AG20443 (cell line): ENCODE results near the gene FAM110D.
A peak's percentile ranks its signal among the peaks of the same experiment; 100 is the strongest.

Experiments
- DNase-seq: peaks from one replicate; pipeline ENCODE4 v3.0.0; 2012; ENCODE audit warnings: low spot score, mixed read lengths

Gene FAM110D

DNA sequence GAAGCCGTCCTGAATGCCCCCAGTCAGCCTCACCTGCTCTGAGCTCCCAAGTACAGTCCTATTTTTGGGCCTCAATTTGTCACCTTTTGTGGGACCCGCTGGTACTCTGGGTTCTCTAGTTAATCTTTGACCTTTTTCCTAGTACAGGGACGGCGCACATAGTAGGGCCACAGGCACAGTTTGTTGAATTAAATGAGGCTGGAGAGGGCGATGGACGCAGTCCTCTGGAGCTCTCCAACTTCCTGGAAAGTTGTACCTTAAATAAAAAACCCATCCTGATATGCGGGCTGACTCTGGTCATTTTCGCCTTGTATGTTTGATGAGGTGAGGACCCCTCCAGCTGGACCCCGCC lies 4.8 kb downstream of the FAM110D start:
- no peak for DNase-seq

DNA sequence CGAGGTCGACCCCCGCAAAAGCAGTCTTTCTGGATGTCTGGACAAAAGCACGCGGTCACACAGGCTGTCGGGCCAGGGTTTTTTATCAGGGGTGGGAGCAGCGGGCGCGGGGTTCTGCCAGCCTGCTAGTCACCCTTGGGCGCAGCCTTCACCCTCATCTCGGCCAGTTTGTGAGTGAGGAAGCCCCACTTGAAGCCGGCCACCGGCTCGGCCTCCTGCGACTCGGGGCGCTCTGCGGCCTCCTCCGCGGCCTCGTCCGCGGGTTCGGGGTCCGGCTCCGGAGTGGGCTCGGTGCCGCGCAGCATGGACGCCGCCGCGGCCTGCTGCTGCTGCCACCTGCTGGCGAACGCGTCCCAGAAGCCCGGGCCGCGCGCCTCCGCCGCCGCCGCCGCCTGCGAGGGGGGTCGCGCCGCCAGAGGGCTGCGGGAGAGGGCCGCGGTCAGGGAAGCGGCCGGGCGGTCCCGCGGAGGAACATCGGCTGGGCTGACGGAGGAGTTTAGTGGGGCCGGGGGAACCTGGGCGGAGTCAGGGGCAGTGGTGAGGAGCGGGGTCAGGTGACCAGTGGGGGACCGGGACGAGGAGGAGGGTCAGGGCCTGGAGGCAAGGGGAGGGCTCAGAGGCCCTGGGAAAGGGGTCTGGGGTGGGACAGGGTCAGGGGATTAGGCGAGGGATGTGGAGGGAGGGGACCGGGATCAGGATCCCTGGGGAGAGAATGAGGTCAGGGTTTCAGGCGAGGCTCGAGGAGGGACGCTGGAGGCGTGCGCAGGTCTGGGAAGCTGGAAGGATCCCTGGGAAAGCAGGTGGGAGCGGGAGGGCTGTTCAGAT lies 5.4 kb downstream of the FAM110D start:
- peak; percentile 86 for DNase-seq

DNA sequence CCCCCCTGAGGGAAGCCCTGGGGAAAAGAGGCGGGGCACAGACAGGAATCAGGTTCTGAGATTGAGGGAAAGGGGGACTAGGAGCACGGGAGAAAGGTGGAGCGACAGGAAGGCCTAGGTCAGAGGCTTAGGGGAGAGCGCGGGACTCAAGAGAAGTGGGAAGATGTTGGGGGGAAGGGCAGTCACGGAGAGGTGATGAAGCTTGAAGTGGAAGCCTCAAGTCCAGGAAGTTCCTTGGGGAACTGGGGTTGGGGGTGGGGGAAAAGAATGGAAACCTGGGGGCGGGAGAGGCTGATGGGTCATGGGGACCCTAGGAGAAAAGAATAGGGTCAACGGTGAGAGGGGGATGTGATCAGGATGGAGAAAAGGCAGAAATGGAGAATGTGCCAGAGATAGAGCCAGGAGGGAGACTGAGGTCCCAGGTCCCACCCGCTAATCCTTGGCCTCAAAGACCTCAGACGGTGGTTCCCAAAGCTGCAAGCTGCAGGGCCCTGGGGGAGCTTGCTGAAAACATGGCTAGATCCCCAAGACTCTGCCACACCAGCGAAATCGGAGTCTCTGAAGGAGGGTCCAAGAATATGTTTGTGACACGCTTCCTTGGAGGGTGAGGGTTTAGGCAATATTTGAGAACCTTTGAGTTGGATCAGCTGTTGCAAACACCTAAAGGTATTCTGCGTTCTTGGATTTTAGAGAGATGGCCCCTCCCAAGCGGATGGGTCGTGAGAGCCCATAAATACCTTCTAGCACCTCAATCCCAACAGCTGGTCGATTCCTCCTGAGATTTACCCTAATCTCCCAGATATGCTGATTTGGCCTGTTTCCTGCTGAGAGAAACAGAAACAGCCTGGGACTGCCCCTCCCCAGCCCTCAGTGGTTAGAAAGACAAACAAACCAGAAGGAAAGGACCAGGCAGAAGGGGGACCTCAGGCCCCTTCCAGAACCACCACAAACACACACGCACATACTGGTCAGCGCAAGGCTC lies 6.3 kb downstream of the FAM110D start:
- DNase-seq: no peak

DNA sequence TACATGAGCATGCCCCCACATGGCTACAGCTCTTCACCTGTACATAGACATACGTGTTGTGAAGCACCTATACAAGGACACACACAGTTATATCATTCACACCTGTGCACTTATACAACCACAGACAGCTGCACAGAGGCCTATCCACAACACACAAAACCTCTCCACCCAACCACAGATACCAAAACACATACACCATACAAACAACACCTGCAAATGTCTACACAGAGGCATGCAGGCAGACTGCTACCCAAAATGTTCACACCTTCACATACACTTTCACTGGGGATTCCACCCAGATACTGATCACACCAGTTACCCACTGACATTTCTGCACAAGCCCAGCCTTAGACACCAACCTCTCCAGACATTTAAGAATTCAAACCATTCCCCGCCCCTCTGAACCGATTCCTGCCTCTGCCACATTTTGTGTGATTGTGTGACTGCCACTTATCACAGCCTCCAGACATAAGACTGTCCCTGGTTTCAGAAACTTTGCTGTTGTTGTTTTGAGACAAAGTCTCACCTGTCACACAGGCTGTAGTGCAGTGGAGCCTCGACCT lies 7.9 kb downstream of the FAM110D start:
- DNase-seq: no peak

DNA sequence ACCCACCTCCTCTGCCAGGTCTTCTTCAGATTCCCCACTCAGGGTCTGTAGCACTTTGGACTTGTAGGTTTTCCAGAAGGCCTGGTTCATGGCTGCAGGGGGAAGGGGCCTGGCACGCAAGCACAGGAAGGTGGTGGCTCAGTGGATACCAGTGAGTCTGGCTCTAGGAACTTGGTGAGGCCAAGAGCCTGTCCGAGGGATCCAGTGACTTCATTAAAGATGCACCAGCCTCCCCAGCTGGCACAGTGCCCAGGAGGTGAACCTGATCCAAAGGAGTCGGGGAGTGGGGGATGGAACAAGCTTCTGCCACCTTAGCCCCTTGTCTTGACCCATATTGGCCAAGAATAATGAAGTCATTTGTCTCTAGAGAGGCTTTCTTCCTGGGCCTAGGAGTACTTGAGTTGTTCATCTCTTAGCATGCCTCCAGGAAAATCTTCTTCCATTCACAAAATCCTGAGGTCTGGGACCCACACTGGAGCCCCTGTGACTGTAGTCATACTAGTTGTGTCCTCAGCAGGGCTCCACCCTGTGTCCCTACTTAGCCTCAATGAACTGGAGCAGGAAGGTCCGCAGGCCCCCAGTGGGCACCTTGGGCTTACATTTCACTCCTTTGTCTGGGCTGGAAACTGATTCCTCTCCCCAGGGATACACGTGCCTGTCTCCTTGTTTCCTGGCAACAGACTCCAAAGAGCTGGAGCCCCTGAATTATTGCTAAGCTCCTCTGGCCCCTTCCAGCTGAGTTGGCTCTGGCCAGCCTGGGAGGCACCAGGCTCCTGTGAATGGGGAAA lies 9.7 kb downstream of the FAM110D start, which contains the start of gene C1orf232:
Gene C1orf232, minus strand, starts transcription at position 554 of the 788 bp plus-strand sequence. Its CDS starts 464 bp downstream, at position 90.
- no peak for DNase-seq

DNA sequence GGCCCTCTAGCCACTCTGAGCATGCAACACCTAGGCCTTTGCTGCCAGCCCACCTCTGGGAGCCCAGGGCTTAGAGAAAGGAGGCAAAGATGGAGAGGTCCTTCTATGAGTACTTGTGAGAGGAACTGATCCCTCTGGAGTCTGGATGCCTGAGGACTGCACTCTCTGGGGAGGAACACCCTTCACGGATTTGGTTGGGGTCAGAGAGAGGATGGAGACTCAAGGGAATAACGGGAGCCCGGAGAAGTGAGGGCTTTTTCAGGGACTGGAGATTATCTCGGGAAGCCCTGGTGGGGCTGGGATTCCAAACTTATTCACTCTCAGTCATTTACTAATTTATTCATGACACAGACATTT lies 10.3 kb downstream of the FAM110D start:
- no peak for DNase-seq

DNA sequence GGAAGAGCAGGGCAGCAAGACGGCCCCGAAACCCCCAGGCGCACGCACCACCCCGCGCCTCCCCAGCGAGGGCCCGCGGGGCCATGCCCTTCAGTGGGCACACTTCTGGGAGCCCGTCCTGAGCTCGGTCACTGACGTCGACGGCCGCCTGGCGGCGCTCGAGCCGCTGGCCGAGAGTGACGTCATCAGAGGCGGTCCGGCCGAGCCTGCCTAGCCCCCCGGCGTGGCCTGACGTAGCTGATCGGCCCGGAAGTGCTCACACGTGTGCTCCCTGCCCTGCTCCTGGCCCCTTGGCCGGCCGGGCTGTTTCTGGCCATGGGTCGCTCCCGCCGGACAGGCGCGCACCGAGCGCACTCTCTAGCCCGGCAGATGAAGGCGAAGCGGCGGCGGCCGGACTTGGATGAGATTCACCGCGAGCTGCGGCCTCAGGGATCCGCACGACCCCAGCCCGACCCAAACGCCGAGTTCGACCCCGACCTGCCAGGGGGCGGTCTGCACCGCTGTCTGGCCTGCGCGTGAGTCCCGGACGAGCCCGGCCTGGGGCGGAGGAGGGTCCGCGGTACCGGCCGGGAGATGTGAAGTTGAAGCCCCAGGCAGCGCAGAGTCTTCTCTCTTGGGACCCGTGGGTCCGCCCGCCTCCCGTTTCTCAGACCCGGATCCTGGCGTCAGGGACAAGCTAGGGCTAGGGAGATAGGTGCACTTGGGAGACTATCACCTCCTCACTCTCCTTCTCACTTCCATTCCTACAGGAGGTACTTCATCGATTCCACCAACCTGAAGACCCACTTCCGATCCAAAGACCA lies 11.0 kb downstream of the FAM110D start, which contains the start of gene ZNF593:
Gene ZNF593, plus strand, starts transcription at position 240 of the 803 bp plus-strand sequence. Its CDS starts 76 bp downstream, at position 316.
- DNase-seq: peak; percentile 100

DNA sequence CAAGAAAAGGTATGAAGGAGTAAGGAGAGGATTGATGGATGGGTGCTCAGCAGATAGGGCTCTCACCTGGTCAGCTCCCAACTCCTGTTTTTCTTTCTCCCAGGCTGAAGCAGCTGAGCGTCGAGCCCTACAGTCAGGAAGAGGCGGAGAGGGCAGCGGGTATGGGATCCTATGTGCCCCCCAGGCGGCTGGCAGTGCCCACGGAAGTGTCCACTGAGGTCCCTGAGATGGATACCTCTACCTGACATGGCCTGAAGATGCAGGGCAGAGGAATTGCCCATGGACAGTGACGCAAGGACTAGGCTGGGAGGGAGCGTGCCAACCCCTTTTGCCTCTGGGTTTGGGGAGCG lies 11.6 kb downstream of the FAM110D start:
- DNase-seq: no peak

DNA sequence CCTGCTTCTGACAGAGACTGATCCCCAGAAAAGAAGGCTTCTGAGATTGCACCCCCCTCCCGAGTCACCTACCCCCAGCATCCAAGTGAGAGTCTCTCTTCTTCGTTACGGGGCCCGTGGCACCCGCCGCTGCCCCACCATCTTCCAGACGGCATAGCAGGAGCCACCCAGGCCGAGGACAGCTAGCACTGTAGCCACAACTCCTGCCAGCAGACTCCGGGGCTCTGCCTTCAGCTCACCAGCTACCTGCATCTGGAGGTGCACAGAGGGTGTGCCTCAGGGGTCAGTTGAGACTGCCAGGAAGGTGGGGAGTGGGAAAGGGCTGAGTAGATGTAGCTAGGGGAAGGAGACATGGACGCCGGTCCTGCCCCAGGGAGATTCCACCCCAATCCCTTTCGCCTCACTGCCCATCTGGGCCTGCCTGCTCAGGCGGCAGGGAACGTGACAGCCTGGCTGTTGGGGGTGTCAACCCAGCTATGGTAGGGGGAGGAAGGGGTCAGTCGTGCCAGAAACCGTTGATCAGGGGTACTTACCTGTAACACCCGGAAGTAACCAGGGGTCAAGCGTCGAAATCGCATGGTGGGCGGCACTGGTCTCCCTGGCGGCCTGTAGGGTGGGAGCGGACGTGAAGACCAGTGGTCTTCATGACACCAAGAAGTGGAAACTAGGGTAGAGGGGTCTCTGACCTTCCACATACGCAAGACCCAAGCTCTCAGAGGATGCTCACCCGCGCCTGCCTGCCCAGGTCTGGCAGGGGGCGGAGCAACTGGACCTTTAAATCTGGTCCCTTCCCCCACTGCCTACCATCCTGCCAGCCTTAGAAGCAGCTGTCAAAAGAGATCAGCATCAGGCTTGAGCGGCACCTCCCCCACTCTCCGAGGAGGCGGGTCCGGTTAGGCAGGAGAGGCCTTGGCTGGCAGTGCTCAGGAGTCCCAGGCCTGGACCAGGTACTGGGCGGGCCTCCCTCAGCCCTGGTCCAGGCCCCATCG lies 12.5 kb downstream of the FAM110D start, which contains the start of gene ZNF593OS:
Gene ZNF593OS, minus strand, starts transcription at position 749 of the 989 bp plus-strand sequence. Its CDS starts 171 bp downstream, at position 578.
- DNase-seq: no peak

DNA sequence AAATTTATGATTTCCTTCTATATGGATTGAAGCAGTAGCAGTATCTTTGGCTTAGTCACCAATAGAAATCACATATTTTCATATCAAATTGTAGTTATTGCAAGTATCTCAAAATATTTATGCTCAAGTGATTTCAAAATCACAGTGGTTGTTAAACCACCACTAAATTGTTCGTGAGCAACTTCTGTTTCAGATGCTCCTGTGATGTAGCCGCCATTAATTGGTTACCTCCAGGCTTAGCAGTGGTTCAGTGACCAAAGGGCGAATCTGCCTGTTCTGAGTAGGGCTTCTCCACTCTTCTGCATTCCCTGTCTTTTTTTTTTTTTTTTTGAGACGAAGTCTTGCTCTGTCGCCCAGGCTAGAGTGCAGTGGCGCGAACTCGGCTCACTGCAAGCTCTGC lies 16.5 kb downstream of the FAM110D start:
- DNase-seq: no peak

DNA sequence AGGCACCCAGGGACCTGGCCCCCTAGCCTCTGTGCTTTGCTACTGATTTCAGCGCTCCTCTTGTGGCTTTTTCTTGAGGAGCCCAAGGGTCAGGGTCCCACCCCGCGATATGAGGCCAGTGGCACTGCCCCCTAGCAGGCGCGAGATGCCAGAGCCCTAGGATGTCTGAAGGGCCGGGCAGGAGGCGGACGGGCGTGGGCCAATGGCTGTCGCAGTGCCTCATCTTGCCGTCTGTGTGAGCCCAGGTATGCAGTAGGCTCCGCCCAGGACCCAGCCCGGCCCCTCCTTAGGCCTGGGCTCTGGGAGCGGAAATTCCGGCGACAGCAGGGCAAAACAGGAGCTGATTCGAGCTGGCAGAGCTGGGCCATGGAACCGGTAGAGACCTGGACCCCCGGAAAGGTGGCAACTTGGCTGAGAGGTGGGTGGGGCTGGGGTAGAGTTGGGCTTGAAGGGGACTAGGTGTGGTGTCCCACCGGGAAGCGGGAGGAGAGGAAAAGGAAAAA lies 18.4 kb downstream of the FAM110D start, which contains the start of gene CNKSR1:
Gene CNKSR1, plus strand, starts transcription at position 310 of the 503 bp plus-strand sequence. Its CDS starts 57 bp downstream, at position 367.
- no peak for DNase-seq

DNA sequence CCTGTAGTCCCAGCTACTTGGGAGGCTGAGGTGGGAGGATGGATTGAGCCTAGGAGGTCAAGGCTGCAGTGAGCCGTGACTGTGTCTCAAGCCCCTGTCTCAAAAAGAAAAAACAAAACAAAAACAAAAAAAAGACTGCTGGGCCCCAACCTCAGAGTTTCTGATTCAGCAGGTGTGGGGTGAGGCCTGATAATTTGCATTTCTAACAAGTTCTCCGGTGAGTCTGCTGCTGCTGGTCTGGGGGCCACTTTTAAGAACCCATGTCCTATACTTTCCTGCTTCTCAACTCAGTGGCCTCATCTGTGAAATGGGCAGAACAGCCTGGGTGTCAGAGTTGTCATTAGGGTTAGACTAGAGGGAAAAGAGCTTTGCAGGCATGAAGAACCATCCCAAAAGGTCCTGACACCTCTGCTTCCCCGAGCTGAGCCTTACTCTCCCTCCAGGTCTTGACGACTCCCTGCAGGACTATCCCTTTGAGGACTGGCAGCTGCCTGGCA lies 21.2 kb downstream of the FAM110D start:
- no peak for DNase-seq

DNA sequence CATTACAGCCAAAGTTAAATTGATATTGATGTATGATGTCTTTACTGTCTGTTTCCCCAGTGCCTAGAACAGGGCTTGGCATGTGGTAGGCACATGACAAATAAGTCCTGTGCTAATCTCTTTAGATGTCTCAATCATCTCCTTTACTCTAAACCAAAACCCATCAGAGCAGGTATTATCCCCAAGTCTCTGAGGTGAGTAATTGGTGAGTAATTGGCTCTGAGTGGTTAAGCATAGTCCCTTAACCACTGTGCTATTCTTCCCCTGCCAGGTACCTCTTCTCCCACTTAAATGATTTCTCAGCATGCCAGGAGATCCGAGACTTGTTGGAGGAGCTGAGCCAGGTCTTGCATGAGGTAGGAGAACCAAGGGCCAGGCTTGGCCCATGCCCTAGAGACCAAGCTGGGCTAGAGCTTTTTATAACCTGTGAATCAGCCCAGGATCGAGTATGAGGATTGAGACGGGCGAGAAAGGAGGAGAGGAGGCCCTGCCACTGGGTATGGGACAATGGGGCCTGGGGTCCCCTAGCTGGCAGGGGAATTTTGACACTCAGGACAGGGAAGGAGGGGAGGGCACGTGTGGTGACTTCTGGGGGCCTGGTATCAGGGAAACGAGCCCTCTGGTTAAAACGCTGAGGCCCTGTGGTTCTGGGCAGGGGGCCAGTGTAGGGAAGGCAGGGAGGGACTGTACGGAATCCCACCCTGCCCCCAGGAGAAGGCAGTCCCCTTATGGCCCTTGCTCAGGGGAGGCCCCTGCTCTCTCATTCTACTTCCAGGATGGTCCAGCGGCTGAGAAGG lies 22.9 kb downstream of the FAM110D start:
- DNase-seq: no peak

DNA sequence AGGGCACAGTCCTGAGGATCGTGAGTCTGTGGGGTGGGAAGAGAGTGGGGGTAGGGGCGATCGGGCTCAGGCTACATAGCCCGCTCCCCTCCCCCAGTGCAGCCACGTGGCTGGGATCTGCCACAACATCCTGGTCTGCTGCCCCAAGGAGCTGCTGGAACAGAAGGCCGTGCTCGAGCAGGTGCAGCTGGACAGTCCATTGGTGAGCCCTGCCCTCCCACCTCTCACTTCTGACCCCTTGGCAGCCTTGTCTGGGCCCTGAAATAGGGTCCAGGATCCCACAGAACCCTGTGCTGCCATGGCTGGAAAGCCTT lies 23.5 kb downstream of the FAM110D start:
- DNase-seq: no peak

DNA sequence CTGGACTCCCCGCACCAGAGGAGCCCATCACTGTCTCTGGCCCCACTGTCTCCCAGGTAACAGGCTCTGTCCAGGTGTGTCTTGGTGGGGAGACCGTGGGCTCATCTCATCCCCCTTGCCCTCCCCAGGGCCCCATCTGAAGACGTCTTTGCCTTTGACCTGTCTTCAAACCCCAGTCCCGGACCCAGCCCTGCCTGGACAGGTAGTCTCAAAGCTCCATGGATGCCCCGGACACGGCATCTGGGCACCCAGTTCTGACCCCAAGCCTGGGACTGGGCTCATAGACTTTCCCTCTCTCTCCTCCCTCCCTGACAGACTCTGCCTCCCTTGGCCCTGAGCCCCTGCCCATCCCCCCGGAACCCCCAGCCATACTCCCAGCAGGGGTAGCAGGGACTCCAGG lies 25.2 kb downstream of the FAM110D start:
- no peak for DNase-seq

DNA sequence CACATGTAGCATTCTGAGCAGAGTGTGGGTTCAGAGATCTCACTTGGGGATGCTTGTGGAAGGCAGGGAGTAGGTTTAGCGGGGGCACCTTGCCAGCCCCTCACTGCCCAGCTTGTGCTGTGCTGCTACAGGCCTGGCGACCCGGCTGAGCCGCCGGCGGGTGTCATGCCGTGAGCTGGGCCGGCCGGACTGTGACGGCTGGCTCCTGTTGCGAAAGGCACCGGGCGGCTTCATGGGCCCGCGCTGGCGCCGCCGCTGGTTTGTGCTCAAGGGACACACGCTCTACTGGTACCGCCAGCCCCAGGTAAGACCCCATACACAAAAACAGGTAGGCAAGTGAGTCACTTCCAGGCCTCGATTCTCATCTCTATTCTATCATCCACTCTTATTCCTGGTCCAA lies 26.0 kb downstream of the FAM110D start:
- no peak for DNase-seq

DNA sequence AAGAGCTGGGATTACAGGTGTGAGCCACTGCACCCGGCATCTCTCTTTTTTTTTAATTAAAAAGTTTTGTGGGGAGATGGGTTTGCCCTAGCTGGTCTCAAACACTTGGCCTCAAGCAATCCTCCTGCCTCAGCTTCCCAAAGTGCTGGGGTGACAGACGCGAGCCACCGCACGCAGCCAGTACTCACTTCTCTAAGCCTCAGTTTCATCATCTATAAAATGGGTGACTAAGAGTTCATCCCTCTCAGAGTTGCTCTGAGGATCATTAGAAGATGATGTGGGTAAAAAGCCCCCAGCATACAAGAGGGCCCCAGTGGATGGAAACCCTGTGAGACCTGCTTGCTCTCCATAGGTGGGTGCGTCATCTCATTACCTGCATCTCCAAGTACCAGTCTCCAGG lies 29.0 kb downstream of the FAM110D start:
- no peak for DNase-seq

DNA sequence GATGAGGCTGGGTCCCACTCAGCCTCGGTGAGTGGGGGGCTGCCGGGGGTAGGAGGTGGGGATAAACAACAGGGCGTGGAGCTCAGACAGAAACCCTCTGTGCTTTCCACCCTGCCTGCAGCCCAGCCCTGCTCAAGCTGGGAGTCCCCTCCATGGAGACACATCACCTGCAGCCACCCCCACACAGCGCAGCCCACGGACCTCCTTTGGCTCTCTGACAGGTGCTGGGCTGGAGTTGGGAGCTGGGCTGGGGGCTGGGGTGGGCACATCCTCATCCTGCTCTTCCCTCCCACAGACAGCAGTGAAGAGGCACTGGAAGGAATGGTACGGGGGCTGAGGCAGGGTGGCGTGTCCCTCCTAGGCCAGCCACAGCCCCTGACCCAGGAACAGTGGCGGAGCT lies 29.6 kb downstream of the FAM110D start:
- DNase-seq: no peak
